T-cell (primary cell): ENCODE results near the gene SMPD3. TPM values are rescaled to one million over a fixed set of nuclear protein-coding genes. Genes with fewer than 3 reads are reported as not detected.
A peak's percentile ranks its signal among the peaks of the same experiment; 100 is the strongest.

ENCODE experiments used
- ATAC-seq, 4 experiments: fragments of 200-7000 bp in 3 of 4; fragments of 150-1000 bp in 1 of 4; cut with Tn5 transposase; replicated peaks in 1 of 4; 1 replicate in 3 of 4; 2 replicates in 1 of 4; pipeline ENCODE4 v1.10.0; 2021; ENCODE audit warnings: moderate library complexity in 3 of 4, mild to moderate bottlenecking in 2 of 4, moderate number of reproducible peaks in 1 of 4
- CTCF ChIA-PET, 2 donors: fragments of 300-600 bp; sonication (Branson Sonifier 250); formaldehyde crosslinking; loops; one replicate each; lab custom pipeline; 2022; ENCODE audit warnings: antibody characterized with exemption in 2 of 2; lab: Charles Lee
- POLR2A ChIA-PET, 2 donors: fragments of 300-600 bp; sonication (Branson Sonifier 250); formaldehyde crosslinking; loops; one replicate each; lab custom pipeline; 2022; ENCODE audit warnings: antibody characterized with exemption in 2 of 2; lab: Charles Lee
- DNase-seq, 35 experiments: peaks; one replicate each; pipeline versions ENCODE4 v3.0.0 to v3.0.0-alpha.2; 2013 to 2023
- H3K27ac ChIP-seq: one replicate; pipeline ENCODE4 v1.5.1; 2013; ENCODE audit warnings: low read length
- H3K27me3 ChIP-seq, 2 experiments: replicated peaks in 1 of 2; 1 replicate in 1 of 2; 2 replicates in 1 of 2; pipeline versions ENCODE4 v1.6.1 to v1.7.0; 2013; ENCODE audit warnings: low read length in 1 of 2, mixed read lengths in 1 of 2; ENCODE audit not compliant: control insufficient read depth in 2 of 2, insufficient read depth in 2 of 2; ENCODE audit errors: extremely low read depth in 1 of 2
- H3K36me3 ChIP-seq, 2 donors: 1 replicate in 1 of 2; 2 replicates in 1 of 2; pipeline versions ENCODE4 v1.6.1 to v1.7.0; 2013; ENCODE audit warnings: low read length in 1 of 2; ENCODE audit not compliant: control insufficient read depth in 2 of 2, insufficient read depth in 1 of 2; ENCODE audit errors: extremely low read depth in 1 of 2
- H3K4me1 ChIP-seq, 2 experiments: 1 replicate in 1 of 2; 2 replicates in 1 of 2; pipeline versions ENCODE4 v1.6.1 to v1.7.0; 2013; ENCODE audit warnings: low read length in 2 of 2, mixed read lengths in 1 of 2; ENCODE audit not compliant: insufficient read depth in 2 of 2, control insufficient read depth in 1 of 2; ENCODE audit errors: extremely low read depth in 1 of 2
- H3K4me3 ChIP-seq, 2 donors: 1 replicate in 1 of 2; 2 replicates in 1 of 2; pipeline versions ENCODE4 v1.5.1 to v1.7.0; 2013; ENCODE audit warnings: mild to moderate bottlenecking in 2 of 2, low read length in 1 of 2, moderate library complexity in 1 of 2; ENCODE audit not compliant: control insufficient read depth in 1 of 2; ENCODE audit errors: extremely low read depth in 1 of 2
- H3K9me3 ChIP-seq: 2 replicates; pipeline ENCODE4 v1.7.0; 2013
- H3K27ac Mint-ChIP-seq, 2 donors: one replicate each; pipeline ENCODE4 v1.8.0; 2020 to 2021; ENCODE audit warnings: mild to moderate bottlenecking in 2 of 2, mixed read lengths in 2 of 2
- H3K27me3 Mint-ChIP-seq, 2 donors: one replicate each; pipeline ENCODE4 v1.8.0; 2021 to 2022; ENCODE audit warnings: mixed read lengths in 2 of 2
- H3K36me3 Mint-ChIP-seq: one replicate; pipeline ENCODE4 v1.8.0; 2021; ENCODE audit warnings: mixed read lengths
- H3K4me1 Mint-ChIP-seq, 3 donors: one replicate each; pipeline ENCODE4 v1.8.0; 2020 to 2022; ENCODE audit warnings: mixed read lengths in 3 of 3, mild to moderate bottlenecking in 1 of 3
- H3K4me3 Mint-ChIP-seq, 3 donors: one replicate each; pipeline ENCODE4 v1.8.0; 2020 to 2022; ENCODE audit warnings: mild to moderate bottlenecking in 3 of 3, mixed read lengths in 3 of 3, moderate library complexity in 3 of 3
- H3K9me3 Mint-ChIP-seq, 3 donors: one replicate each; pipeline ENCODE4 v1.8.0; 2020 to 2022; ENCODE audit warnings: mixed read lengths in 3 of 3
- WGBS: methylation state at CpG from one replicate; pipeline ENCODE4 v1.1.5; 2013; ENCODE audit warnings: missing lambda C conversion rate; ENCODE audit not compliant: insufficient coverage; 5-methylcytosine and 5-hydroxymethylcytosine counted together
- total RNA-seq, 35 experiments: library from RNA in 6 of 35; stranded (reverse) in 6 of 35; fragments of 120-200 nt in 1 of 35; gene quantifications; one replicate each; pipeline versions ENCODE4 v1.2.1 to v1.2.4 and lab custom pipeline; 2013 to 2026

SMPD3 gene
- total RNA-seq, 5 donors from 2014 or later (not counting 1 experiment from before 2014, with no cell fraction given): 0.93 to 2.3 (median 1.7) TPM

DNA sequence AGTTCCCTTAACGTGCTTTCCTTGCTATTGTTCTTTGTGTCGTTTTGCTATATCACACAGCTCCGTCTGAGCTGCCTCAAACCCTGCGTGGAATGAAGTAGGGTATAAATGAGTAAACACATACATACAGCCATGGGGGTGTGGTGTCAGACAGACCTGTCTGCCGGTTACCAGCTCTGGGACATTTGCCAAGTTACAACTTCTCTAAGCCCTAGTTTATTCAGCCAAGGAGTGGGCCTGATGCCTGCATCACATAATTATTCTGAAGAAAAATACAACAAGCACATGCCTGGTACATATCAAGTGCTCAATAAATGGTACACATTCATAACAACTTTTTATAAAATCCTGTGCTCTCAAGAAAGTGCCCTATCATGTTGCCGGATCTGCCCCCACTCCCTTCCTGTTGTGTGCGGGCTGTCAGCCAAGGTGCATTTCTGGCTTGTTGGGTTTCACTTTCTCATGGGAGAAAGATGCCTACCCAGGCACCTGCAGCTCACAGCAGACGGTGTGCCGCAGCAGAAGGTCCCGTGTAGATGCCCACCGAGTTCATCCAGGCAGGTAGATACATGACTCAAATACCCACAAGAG lies 30.5 kb downstream of the SMPD3 start:
- ChIA-PET POLR2A (interaction anchor here in 1 of 2 donors (0.7 kb wide), 1 partner anchor 46 kb away, joined by 4 read pairs; no protein-coding TSS in a partner anchor), CTCF (interaction anchor here (1.2 to 2.4 kb wide), 2 partner anchors 21 kb away, joined by 5 to 9 read pairs; no protein-coding TSS in a partner anchor)
- Mint-ChIP-seq H3K36me3 (no peaks in the 10 kb centered on the region), H3K4me3 (peak overlapping the region; percentile 79 to 85 (median 81)), H3K27me3 (no peaks in the 10 kb centered on the region), H3K9me3 (peaks cover 0 to 4% (median 0%) of the 10 kb centered on the region in 3 donors), H3K27ac (peak overlapping the region; percentile 99 to 100), H3K4me1 (peaks cover 65 to 78% (median 78%) of the 10 kb centered on the region in 3 donors)
- Histone ChIP-seq H3K9me3 (no peaks in the 10 kb centered on the region), H3K4me1 (peaks cover 33 to 71% of the 10 kb centered on the region in 2 experiments), H3K27ac (peak overlapping the region; percentile 87), H3K4me3 (peak overlapping the region; percentile 23 to 36), H3K36me3 (no peaks in the 10 kb centered on the region), H3K27me3 (no peaks in the 10 kb centered on the region)
- ATAC-seq (peak; percentile 92 to 94 (median 93)), DNase-seq (peak; percentile 59 to 88 (median 78))
- WGBS: 0% methylated on average over 2 of the region's 11 CpGs

GRCh38 chr16:68416057-68417046 lies 32.0 kb downstream of the SMPD3 start:
- Mint-ChIP-seq H3K9me3 (peaks cover 0 to 4% (median 0%) of the 10 kb centered on the region in 3 donors), H3K36me3 (no peaks in the 10 kb centered on the region), H3K27me3 (no peaks in the 10 kb centered on the region), H3K27ac (peak overlapping the region; percentile 99 to 100), H3K4me3 (peak overlapping the region in 1 of 3 donors; percentile 35), H3K4me1 (peaks cover 59 to 70% (median 69%) of the 10 kb centered on the region in 3 donors)
- Histone ChIP-seq H3K27me3 (no peaks in the 10 kb centered on the region), H3K9me3 (no peaks in the 10 kb centered on the region), H3K36me3 (no peaks in the 10 kb centered on the region), H3K4me1 (peaks cover 31 to 73% of the 10 kb centered on the region in 2 experiments), H3K4me3 (no peak overlapping the region), H3K27ac (peak overlapping the region; percentile 87)
- DNase-seq (peak in 1 of 35 experiments; percentile 28), ATAC-seq (no peak)
- ChIA-PET CTCF (interaction anchor here (0.6 to 2.4 kb wide), 4 partner anchors 19 to 88 kb away, joined by 3 to 9 read pairs (median 4); no protein-coding TSS in a partner anchor), POLR2A (no interaction called here)
- 79% methylated on average over 14 of the region's 15 CpGs for WGBS

DNA sequence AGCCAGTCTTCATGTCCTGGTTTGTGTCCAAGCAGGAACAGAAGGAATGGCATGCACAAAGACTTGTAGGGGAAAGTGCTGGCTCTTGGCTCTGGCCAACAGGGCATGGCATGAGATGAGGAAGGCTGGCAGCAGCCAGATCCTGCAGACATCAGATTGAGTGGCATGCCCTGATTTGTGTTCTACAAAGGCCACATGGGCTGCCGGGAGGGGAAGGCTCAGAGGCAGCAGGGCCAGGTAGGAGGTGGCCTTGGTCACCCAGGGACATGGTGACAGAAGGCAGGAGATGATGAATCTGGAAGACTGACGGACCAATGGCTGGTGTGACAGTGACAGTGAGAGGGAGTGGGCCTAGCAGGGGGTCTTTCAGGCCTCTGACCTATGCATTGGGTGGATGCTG lies 33.7 kb downstream of the SMPD3 start:
- Histone ChIP-seq H3K4me1 (peaks cover 29 to 63% of the 10 kb centered on the region in 2 experiments), H3K27me3 (peaks cover 0 to 6% of the 10 kb centered on the region in 2 experiments), H3K27ac (peak overlapping the region; percentile 7), H3K9me3 (no peaks in the 10 kb centered on the region), H3K36me3 (no peaks in the 10 kb centered on the region), H3K4me3 (no peak overlapping the region)
- no peaks in the 10 kb centered on the region for H3K36me3 Mint-ChIP-seq
- DNase-seq: no peak
- ATAC-seq: no peak
- ChIA-PET CTCF (interaction anchor here in 1 of 2 donors (1.0 kb wide), 1 partner anchor 29 kb away, joined by 3 read pairs; no protein-coding TSS in a partner anchor), POLR2A (no interaction called here)
- no peaks in the 10 kb centered on the region for H3K27me3 Mint-ChIP-seq
- peaks cover 0 to 4% (median 0%) of the 10 kb centered on the region in 3 donors for H3K9me3 Mint-ChIP-seq
- peaks cover 53 to 61% (median 60%) of the 10 kb centered on the region in 3 donors for H3K4me1 Mint-ChIP-seq
- no peak overlapping the region for H3K4me3 Mint-ChIP-seq
- WGBS: 100% methylated on average over 1 of the region's 2 CpGs
- H3K27ac Mint-ChIP-seq: peak overlapping the region; percentile 86 to 91

DNA sequence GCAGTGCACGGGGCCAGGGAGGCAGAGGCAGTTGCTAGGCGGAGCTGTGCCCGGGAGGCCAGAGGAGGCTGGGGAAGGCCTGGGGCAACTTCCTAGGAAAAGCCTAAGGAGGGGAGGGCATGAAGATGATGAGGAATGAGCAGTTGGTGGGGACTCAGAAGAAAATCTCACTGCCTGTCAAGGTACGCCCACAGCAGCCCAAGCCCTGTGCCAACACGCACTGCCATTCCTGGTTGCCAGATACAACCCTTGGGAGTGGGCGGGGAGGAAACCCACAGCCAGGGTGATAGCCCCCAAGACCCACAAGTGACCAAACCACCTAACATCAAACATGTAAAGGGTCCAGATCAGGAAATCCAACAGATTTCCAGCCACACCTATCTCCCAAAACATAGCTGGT lies 36.2 kb downstream of the SMPD3 start:
- no peak overlapping the region for H3K4me3 Mint-ChIP-seq
- ChIA-PET CTCF (interaction anchor here in 1 of 2 donors (0.5 to 0.8 kb wide), 2 partner anchors 15 to 369 kb away, joined by 3 read pairs; no protein-coding TSS in a partner anchor), POLR2A (no interaction called here)
- ATAC-seq: no peak
- no peaks in the 10 kb centered on the region for H3K36me3 Mint-ChIP-seq
- H3K27ac Mint-ChIP-seq: no peak overlapping the region
- 100% methylated on average over 6 of the region's 6 CpGs for WGBS
- H3K4me3 ChIP-seq: no peak overlapping the region
- peaks cover 27 to 36% (median 35%) of the 10 kb centered on the region in 3 donors for H3K4me1 Mint-ChIP-seq
- no peaks in the 10 kb centered on the region for H3K9me3 ChIP-seq
- no peaks in the 10 kb centered on the region for H3K27me3 Mint-ChIP-seq
- peaks cover 0 to 9% of the 10 kb centered on the region in 2 experiments for H3K27me3 ChIP-seq
- no peaks in the 10 kb centered on the region for H3K36me3 ChIP-seq
- H3K4me1 ChIP-seq: peaks cover 10 to 39% of the 10 kb centered on the region in 2 experiments
- no peaks in the 10 kb centered on the region for H3K9me3 Mint-ChIP-seq
- H3K27ac ChIP-seq: no peak overlapping the region
- DNase-seq: no peak

GRCh38 chr16:68411086-68411485 lies 37.2 kb downstream of the SMPD3 start:
- ATAC-seq (no peak), DNase-seq (no peak)
- Mint-ChIP-seq H3K9me3 (no peaks in the 10 kb centered on the region), H3K4me3 (no peak overlapping the region), H3K27ac (no peak overlapping the region), H3K36me3 (no peaks in the 10 kb centered on the region), H3K4me1 (peaks cover 18 to 26% (median 25%) of the 10 kb centered on the region in 3 donors), H3K27me3 (no peaks in the 10 kb centered on the region)
- no peak overlapping the region for H3K27ac ChIP-seq
- POLR2A ChIA-PET: no interaction called here
- H3K27me3 ChIP-seq: peaks cover 0 to 9% of the 10 kb centered on the region in 2 experiments
- no peaks in the 10 kb centered on the region for H3K9me3 ChIP-seq
- CTCF ChIA-PET: interaction anchor here in 1 of 2 donors (0.8 kb wide), 1 partner anchor 14 kb away, joined by 3 read pairs; no protein-coding TSS in a partner anchor
- WGBS: no CpG with 5 or more reads among the region's 2 CpGs
- H3K36me3 ChIP-seq: no peaks in the 10 kb centered on the region
- H3K4me1 ChIP-seq: peaks cover under 1 to 29% of the 10 kb centered on the region in 2 experiments
- H3K4me3 ChIP-seq: no peak overlapping the region
